K562 (cell line): ENCODE results near the gene ISY1. TPM values are rescaled to one million over a fixed set of nuclear protein-coding genes. Genes with fewer than 3 reads are reported as not detected.

ENCODE experiments used
- AFF4 ChIP-seq: sonication (generic); formaldehyde crosslinking; IDR thresholded peaks from 2 replicates; pipeline ENCODE4 v1.8.0; 2023; ENCODE audit warnings: mild to moderate bottlenecking, missing genetic modification reagents
- EP300 ChIP-seq: IDR thresholded peaks from 2 replicates; pipeline ENCODE4 v1.6.1; 2012; ENCODE audit warnings: low read length, improper control_type of control experiment
- GTF2E2 ChIP-seq: fragments of 200-800 bp; sonication (Bioruptor generic); IDR thresholded peaks from 2 replicates; pipeline ENCODE4 v1.6.1; 2016; ENCODE audit warnings: missing genetic modification characterization, missing compliant biosample characterization
- HDAC6 ChIP-seq: IDR thresholded peaks from 2 replicates; pipeline ENCODE4 v1.6.1; 2012; ENCODE audit warnings: low read depth, mild to moderate bottlenecking, control low read depth, inconsistent platforms, low read length, moderate library complexity
- HDAC8 ChIP-seq: fragments of 450-650 bp; IDR thresholded peaks from 2 replicates; pipeline ENCODE4 v1.6.1; 2016; ENCODE audit warnings: mild to moderate bottlenecking, missing genetic modification characterization, moderate library complexity, missing compliant biosample characterization
- POLR3G ChIP-seq: IDR thresholded peaks from 2 replicates; pipeline ENCODE4 v1.6.1; 2011; ENCODE audit not compliant: insufficient read length, insufficient replicate concordance; ENCODE audit errors: extremely low read depth
- RBBP5 ChIP-seq: fragments of 200-600 bp; sonication (generic); IDR thresholded peaks from 2 replicates; pipeline ENCODE4 v1.6.1; 2012; ENCODE audit warnings: borderline replicate concordance, mild to moderate bottlenecking, low read length, control low read depth, inconsistent platforms; ENCODE audit not compliant: insufficient read depth, poor library complexity, severe bottlenecking
- RBFOX2 ChIP-seq: fragments of 200-400 bp; formaldehyde crosslinking; IDR thresholded peaks from 2 replicates; pipeline ENCODE4 v1.6.1; 2017; ENCODE audit warnings: low read depth, mild to moderate bottlenecking, low read length, moderate library complexity
- SMARCC2 ChIP-seq: fragments of 450-650 bp; IDR thresholded peaks from 2 replicates; pipeline ENCODE4 v1.6.1; 2017; ENCODE audit warnings: antibody characterized with exemption, moderate library complexity, mild to moderate bottlenecking, low read depth
- TARDBP ChIP-seq: fragments of 450-650 bp; IDR thresholded peaks from 2 replicates; pipeline ENCODE4 v1.6.1; 2016
- TCF7 ChIP-seq: sonication (generic); IDR thresholded peaks from 2 replicates; pipeline ENCODE4 v1.6.1; 2016; ENCODE audit warnings: antibody characterized with exemption, borderline replicate concordance
- U2AF2 ChIP-seq: fragments of 200-400 bp; formaldehyde crosslinking; optimal IDR thresholded peaks from 2 replicates; pipeline ENCODE3; 2017; ENCODE audit warnings: low read depth, mild to moderate bottlenecking, low read length
- UBTF ChIP-seq, 2 experiments: IDR thresholded peaks; 2 replicates each; pipeline ENCODE4 v1.6.1; 2012; ENCODE audit warnings: improper control_type of control experiment in 2 of 2, low read depth in 2 of 2, low read length in 2 of 2, borderline replicate concordance in 1 of 2
- ZNF354B ChIP-seq: fragments of 250-450 bp; sonication (Bioruptor Pico); IDR thresholded peaks from 2 replicates; pipeline ENCODE4 v1.4.0; 2020
- ZNF76 ChIP-seq: fragments of 250-450 bp; sonication (Bioruptor Pico); IDR thresholded peaks from 2 replicates; pipeline ENCODE4 v1.4.0; 2020; ENCODE audit warnings: mild to moderate bottlenecking, moderate library complexity, borderline replicate concordance
- polyA plus RNA-seq, 8 experiments: library from polyadenylated mRNA; depleted of rRNA in 4 of 8; stranded (reverse) in 5 of 8; unstranded in 3 of 8; fragments of >200 nt; fragmentation: Nextera tagmentation in 2 of 8; fragmentation: Illumina TruSeq in 1 of 8; extraction: Ambion mirVana in 2 of 8; extraction: Trizol in 1 of 8; gene quantifications; 2 replicates each; pipeline versions ENCODE4 v1.2.1 to v1.2.3, GENCODE V29; 2011 to 2014; ENCODE audit warnings: inconsistent platforms in 1 of 8, missing spikeins in 1 of 8
- total RNA-seq, 7 experiments: library from RNA; depleted of rRNA in 6 of 7; stranded (reverse); fragments of >200 nt in 6 of 7; fragmentation: Illumina TruSeq in 2 of 7; extraction: Trizol in 2 of 7; gene quantifications; 2 replicates each; pipeline versions ENCODE4 v1.2.1 to v1.2.3, GENCODE V29; 2011 to 2021; ENCODE audit warnings: low replicate concordance in 1 of 7
- TF ChIP-seq, protein P1 (sequence below): sonication (generic); formaldehyde crosslinking; IDR thresholded peaks from 2 replicates; pipeline ENCODE4 v1.4.0; 2020; ENCODE audit warnings: mild to moderate bottlenecking, missing genetic modification reagents
- TF ChIP-seq, protein P2 (sequence below), 2 experiments: fragments of 200-800 bp in 1 of 2; sonication (Bioruptor generic) in 1 of 2; sonication (generic) in 1 of 2; formaldehyde crosslinking in 1 of 2; IDR thresholded peaks in 1 of 2; conservative IDR thresholded peaks in 1 of 2; 2 replicates each; pipeline versions ENCODE4 v1.5.0 to v1.6.1; 2016 to 2020; ENCODE audit warnings: missing compliant biosample characterization in 1 of 2, missing genetic modification characterization in 1 of 2, missing genetic modification reagents in 1 of 2

The ISY1 gene
- total and polyA plus RNA-seq, 9 of the 15 experiments (the other 6 are each of a cell fraction or from before 2014, with no cell fraction given): 23.5 to 50.0 (median 32.9) TPM

DNA sequence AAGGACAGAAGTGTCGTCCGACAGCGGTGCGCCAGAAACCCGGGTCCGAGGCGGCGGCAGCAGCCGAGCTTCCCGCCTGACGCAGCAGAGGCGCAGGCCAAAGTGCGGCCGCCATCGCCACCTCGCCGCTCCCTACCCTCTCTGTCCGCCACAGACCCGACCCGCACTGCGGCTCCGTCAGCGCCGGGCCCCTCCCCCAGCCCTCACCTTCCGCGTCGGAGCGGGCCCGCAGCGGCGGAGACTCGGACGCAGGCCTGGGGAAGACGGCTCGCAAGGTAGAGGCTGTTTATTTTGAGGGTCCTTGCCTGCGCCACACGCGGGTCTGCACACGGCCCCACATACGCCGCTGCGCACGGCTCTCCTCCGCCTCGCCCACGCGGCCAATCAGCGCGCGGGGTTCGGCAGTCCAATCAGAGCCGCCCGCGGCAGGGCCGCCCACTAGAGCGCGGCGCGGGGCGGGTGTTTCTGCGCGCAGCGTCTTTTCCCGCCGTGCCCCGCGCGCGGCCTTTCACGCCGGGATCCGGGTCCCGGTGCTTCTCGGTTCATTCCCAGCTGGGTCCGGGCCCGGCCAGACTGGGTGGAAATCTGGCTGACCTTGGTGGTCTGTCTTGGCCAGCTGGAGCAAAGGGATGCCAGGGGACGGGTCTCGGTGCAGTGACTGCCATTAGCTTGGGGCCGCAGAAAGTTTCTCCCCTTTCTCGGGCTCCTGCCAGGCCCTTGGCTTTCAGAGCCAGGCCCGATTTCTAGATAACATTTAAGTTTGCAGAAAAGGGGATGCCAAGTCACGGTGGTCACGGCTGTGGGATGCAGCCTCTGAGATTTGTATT is 22.9 kb upstream of the ISY1 start, which contains the start of gene CNBP (continued):
- peak; percentile 82 for TF ChIP-seq GTF2E2 (tag)
- TF ChIP-seq ZNF76 (CRISPR knock-in tag): no peak
- no peak for TF ChIP-seq TCF7
- no peak for TF ChIP-seq ZNF354B (CRISPR knock-in tag)
- no peak for TF ChIP-seq HDAC8 (tag)
- TF ChIP-seq TARDBP: no peak
- TF ChIP-seq EP300: no peak
- TF ChIP-seq U2AF2: no peak
- TF ChIP-seq SMARCC2: no peak
- 0 out of 4 replicates have a peak, but pooled peaks have one; percentile 26 to 62 for TF ChIP-seq UBTF (IDR thresholded peaks at IDR 0.05; ENCODE audit: borderline replicate concordance in 1 of 2, low read depth in 2 of 2, low read length in 2 of 2)
- TF ChIP-seq, protein P1, sequence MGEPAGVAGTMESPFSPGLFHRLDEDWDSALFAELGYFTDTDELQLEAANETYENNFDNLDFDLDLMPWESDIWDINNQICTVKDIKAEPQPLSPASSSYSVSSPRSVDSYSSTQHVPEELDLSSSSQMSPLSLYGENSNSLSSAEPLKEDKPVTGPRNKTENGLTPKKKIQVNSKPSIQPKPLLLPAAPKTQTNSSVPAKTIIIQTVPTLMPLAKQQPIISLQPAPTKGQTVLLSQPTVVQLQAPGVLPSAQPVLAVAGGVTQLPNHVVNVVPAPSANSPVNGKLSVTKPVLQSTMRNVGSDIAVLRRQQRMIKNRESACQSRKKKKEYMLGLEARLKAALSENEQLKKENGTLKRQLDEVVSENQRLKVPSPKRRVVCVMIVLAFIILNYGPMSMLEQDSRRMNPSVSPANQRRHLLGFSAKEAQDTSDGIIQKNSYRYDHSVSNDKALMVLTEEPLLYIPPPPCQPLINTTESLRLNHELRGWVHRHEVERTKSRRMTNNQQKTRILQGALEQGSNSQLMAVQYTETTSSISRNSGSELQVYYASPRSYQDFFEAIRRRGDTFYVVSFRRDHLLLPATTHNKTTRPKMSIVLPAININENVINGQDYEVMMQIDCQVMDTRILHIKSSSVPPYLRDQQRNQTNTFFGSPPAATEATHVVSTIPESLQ (CRISPR knock-in tag): no peak
- TF ChIP-seq RBFOX2: peak; percentile 97
- no peak for TF ChIP-seq HDAC6
- no peak for TF ChIP-seq POLR3G
- TF ChIP-seq, protein P2, sequence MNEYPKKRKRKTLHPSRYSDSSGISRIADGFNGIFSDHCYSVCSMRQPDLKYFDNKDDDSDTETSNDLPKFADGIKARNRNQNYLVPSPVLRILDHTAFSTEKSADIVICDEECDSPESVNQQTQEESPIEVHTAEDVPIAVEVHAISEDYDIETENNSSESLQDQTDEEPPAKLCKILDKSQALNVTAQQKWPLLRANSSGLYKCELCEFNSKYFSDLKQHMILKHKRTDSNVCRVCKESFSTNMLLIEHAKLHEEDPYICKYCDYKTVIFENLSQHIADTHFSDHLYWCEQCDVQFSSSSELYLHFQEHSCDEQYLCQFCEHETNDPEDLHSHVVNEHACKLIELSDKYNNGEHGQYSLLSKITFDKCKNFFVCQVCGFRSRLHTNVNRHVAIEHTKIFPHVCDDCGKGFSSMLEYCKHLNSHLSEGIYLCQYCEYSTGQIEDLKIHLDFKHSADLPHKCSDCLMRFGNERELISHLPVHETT (CRISPR knock-in tag; conservative IDR thresholded peaks at IDR 0.05 in 1 of 2, IDR thresholded peaks at IDR 0.05 in 1 of 2): peak in 1 of 2 experiments; percentile 54; a peak in 1 of 4 replicates
- peak; percentile 88; the same call in 1 of the 2 replicates for TF ChIP-seq AFF4
- TF ChIP-seq RBBP5: peak; percentile 55
